ENCODE results near the gene STYXL2. TPM values are rescaled to one million over a fixed set of nuclear protein-coding genes. Genes with fewer than 3 reads are reported as not detected.

The STYXL2 gene
- total RNA-seq, 1 experiment from 2014 or later, result not detected

DNA sequence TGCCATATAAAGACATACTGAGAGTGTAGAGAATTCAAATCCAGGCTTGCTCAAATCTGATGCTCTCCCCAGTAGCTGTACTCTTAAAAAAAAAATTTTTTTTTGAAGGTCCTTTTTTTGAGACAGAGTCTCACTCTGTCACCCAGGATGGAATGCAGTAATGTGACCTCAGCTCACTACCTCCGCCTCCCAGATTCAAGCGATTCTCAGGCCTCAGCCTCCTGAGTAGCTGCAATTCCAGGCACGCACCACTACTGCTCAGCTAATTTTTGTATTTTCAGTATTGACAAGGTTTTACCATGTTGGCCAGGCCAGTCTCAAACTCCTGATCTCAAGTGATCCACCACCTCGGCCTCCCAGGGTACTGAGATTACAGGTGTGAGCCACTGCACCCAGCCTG lies 28.7 kb downstream of the STYXL2 start:
- H3K9me3 ChIP-seq (ENCODE audit: control insufficient read depth, insufficient read depth, low read depth, low read length), result no peaks in the 10 kb centered on the region
- ChIA-PET CTCF (no interaction called here), POLR2A (no interaction called here)
- intact Hi-C loops (cut with micrococcal nuclease; ENCODE audit: unreplicated experiment) (no loop called here), in situ Hi-C loops (cut with HindIII; ENCODE audit: low pct_unique_long_range_greater_than_20kb, low sequenced_read_pairs) (no loop called here)
- no peaks in the 10 kb centered on the region for H3K36me3 ChIP-seq (ENCODE audit: control insufficient read depth, insufficient read depth, low read length)
- TF ChIP-seq CTCF (IDR thresholded peaks at IDR 0.05) (no peak), TCF7L2 (IDR thresholded peaks at IDR 0.05; ENCODE audit: low read depth, low read length) (no peak), POLR2AphosphoS5 (IDR thresholded peaks at IDR 0.05; ENCODE audit: low read depth, low read length) (no peak), REST (IDR thresholded peaks at IDR 0.05; ENCODE audit: insufficient read depth in 1 of 2, low read depth in 2 of 2, low read length in 1 of 2) (no peak), SIN3A (IDR thresholded peaks at IDR 0.05; ENCODE audit: borderline replicate concordance, insufficient read depth, low read depth, low read length) (no peak)
- DNase-seq (ENCODE audit: low read depth, low spot score) (no peak), ATAC-seq (no peak)
- peaks cover 3% of the 10 kb centered on the region for H3K27me3 ChIP-seq (ENCODE audit: control insufficient read depth, insufficient read depth, low read length)
- H3K4me1 ChIP-seq (ENCODE audit: control insufficient read depth, insufficient read depth, low read length), result no peaks in the 10 kb centered on the region
- no TSS peak for BruUV-seq (replicated peaks)
- H3K27ac ChIP-seq (ENCODE audit: low read length), result no peak overlapping the region
- H3K4me3 ChIP-seq (ENCODE audit: low read depth in 2 of 2, low read length in 2 of 2), result no peak overlapping the region

- no peak overlapping the region for H3K27ac ChIP-seq (ENCODE audit: low read length)
- BruUV-seq (replicated peaks), result no TSS peak
- no peaks in the 10 kb centered on the region for H3K4me1 ChIP-seq (ENCODE audit: control insufficient read depth, insufficient read depth, low read length)
- TF ChIP-seq SIN3A (IDR thresholded peaks at IDR 0.05; ENCODE audit: borderline replicate concordance, insufficient read depth, low read depth, low read length) (no peak), REST (IDR thresholded peaks at IDR 0.05; ENCODE audit: insufficient read depth in 1 of 2, low read depth in 2 of 2, low read length in 1 of 2) (no peak), TCF7L2 (IDR thresholded peaks at IDR 0.05; ENCODE audit: low read depth, low read length) (no peak), POLR2AphosphoS5 (IDR thresholded peaks at IDR 0.05; ENCODE audit: low read depth, low read length) (no peak), CTCF (IDR thresholded peaks at IDR 0.05) (no peak)
- peaks cover 19% of the 10 kb centered on the region for H3K27me3 ChIP-seq (ENCODE audit: control insufficient read depth, insufficient read depth, low read length)
- H3K9me3 ChIP-seq (ENCODE audit: control insufficient read depth, insufficient read depth, low read depth, low read length), result no peaks in the 10 kb centered on the region
- ATAC-seq, result no peak
- ChIA-PET POLR2A (no interaction called here), CTCF (interaction anchor here (0.7 kb wide), 1 partner anchor 34 kb away, joined by 4 read pairs; no protein-coding TSS in a partner anchor)
- in situ Hi-C loops (cut with HindIII; ENCODE audit: low pct_unique_long_range_greater_than_20kb, low sequenced_read_pairs), result no loop called here
- no peaks in the 10 kb centered on the region for H3K36me3 ChIP-seq (ENCODE audit: control insufficient read depth, insufficient read depth, low read length)
- no peak for DNase-seq (ENCODE audit: low read depth, low spot score)
- intact Hi-C loops (cut with micrococcal nuclease; ENCODE audit: unreplicated experiment), result no loop called here
- no peak overlapping the region for H3K4me3 ChIP-seq (ENCODE audit: low read depth in 2 of 2, low read length in 2 of 2)
Observed at GRCh38 chr1:167126317-167126716, 32.4 kb downstream of the STYXL2 start.

Measured in Panc1 (cell line).